ENCODE results near the gene MAT1A. TPM values are rescaled to one million over a fixed set of nuclear protein-coding genes. Genes with fewer than 3 reads are reported as not detected.
A peak's percentile ranks its signal among the peaks of the same experiment; 100 is the strongest.

Gene MAT1A
- total and polyA plus RNA-seq, 2 of the 13 experiments (the other 11 are each of a cell fraction or from before 2014, with no cell fraction given), result 57.1 to 76.9 TPM

- TF ChIP-seq STAT6 (CRISPR knock-in tag; IDR thresholded peaks at IDR 0.05; ENCODE audit: borderline replicate concordance) (no peak), ZC3H13 (CRISPR knock-in tag; IDR thresholded peaks at IDR 0.05) (0 out of 2 replicates have a peak, but pooled peaks have one; percentile 25), ZNF547 (CRISPR knock-in tag; IDR thresholded peaks at IDR 0.05) (peak; percentile 37; the same call in 1 of the 2 replicates), HMGXB4 (CRISPR knock-in tag; IDR thresholded peaks at IDR 0.05; ENCODE audit: borderline replicate concordance in 1 of 2, low read depth in 1 of 2) (0 out of 4 replicates have a peak, but pooled peaks of 1 of the 2 experiments have one; percentile 25), PHF8 (CRISPR knock-in tag; IDR thresholded peaks at IDR 0.05) (0 out of 2 replicates have a peak, but pooled peaks have one; percentile 15), AKAP8 (CRISPR knock-in tag; IDR thresholded peaks at IDR 0.05) (0 out of 2 replicates have a peak, but pooled peaks have one; percentile 30), HMG20A (CRISPR knock-in tag; IDR thresholded peaks at IDR 0.05; ENCODE audit: borderline replicate concordance) (peak; percentile 87), BORCS8-MEF2B (CRISPR knock-in tag; IDR thresholded peaks at IDR 0.05) (no peak), PPARG (CRISPR knock-in tag; conservative IDR thresholded peaks at IDR 0.05) (peak; percentile 74), RORA (CRISPR knock-in tag; IDR thresholded peaks at IDR 0.05) (no peak), HOXA3 (CRISPR knock-in tag; IDR thresholded peaks at IDR 0.05) (peak; percentile 82), ISL2 (CRISPR knock-in tag; IDR thresholded peaks at IDR 0.05) (peak; percentile 72; the same call in 1 of the 2 replicates), KDM3A (CRISPR knock-in tag; IDR thresholded peaks at IDR 0.05; ENCODE audit: low read depth) (0 out of 2 replicates have a peak, but pooled peaks have one; percentile 45), NR2F6 (IDR thresholded peaks at IDR 0.05) (peak; percentile 98), NR2F6 (CRISPR knock-in tag; IDR thresholded peaks at IDR 0.05) (peak; percentile 97), FOXK1 (CRISPR knock-in tag; IDR thresholded peaks at IDR 0.05; ENCODE audit: borderline replicate concordance, low read depth) (peak; percentile 71; the same call in 1 of the 2 replicates), PITX1 (CRISPR knock-in tag; IDR thresholded peaks at IDR 0.05) (peak; percentile 78), ZBTB7B (CRISPR knock-in tag; IDR thresholded peaks at IDR 0.05) (peak; percentile 54; the same call in 1 of the 2 replicates), RBM22 (optimal IDR thresholded peaks at IDR 0.05; ENCODE audit: low read length) (no peak), ZNF772 (CRISPR knock-in tag; IDR thresholded peaks at IDR 0.05) (peak; percentile 31; the same call in 1 of the 2 replicates), ZFP1 (CRISPR knock-in tag; IDR thresholded peaks at IDR 0.05) (peak; percentile 49; the same call in 1 of the 2 replicates)
- TF ChIP-seq, protein P1, sequence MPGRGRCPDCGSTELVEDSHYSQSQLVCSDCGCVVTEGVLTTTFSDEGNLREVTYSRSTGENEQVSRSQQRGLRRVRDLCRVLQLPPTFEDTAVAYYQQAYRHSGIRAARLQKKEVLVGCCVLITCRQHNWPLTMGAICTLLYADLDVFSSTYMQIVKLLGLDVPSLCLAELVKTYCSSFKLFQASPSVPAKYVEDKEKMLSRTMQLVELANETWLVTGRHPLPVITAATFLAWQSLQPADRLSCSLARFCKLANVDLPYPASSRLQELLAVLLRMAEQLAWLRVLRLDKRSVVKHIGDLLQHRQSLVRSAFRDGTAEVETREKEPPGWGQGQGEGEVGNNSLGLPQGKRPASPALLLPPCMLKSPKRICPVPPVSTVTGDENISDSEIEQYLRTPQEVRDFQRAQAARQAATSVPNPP (CRISPR knock-in tag; IDR thresholded peaks at IDR 0.05), result 0 out of 2 replicates have a peak, but pooled peaks have one; percentile 16
- TF ChIP-seq, protein P2, sequence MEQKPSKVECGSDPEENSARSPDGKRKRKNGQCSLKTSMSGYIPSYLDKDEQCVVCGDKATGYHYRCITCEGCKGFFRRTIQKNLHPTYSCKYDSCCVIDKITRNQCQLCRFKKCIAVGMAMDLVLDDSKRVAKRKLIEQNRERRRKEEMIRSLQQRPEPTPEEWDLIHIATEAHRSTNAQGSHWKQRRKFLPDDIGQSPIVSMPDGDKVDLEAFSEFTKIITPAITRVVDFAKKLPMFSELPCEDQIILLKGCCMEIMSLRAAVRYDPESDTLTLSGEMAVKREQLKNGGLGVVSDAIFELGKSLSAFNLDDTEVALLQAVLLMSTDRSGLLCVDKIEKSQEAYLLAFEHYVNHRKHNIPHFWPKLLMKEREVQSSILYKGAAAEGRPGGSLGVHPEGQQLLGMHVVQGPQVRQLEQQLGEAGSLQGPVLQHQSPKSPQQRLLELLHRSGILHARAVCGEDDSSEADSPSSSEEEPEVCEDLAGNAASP (CRISPR knock-in tag; IDR thresholded peaks at IDR 0.05; ENCODE audit: borderline replicate concordance), result peak; percentile 94; the same call in 1 of the 2 replicates
Observed at GRCh38 chr10:80281784-80282765, 7.4 kb downstream of the MAT1A start (continued).

All from HepG2 (cell line).